ENCODE data around the gene PPP1R14C. TPM values are rescaled to one million over a fixed set of nuclear protein-coding genes. Genes with fewer than 3 reads are reported as not detected.

Gene PPP1R14C
- polyA plus RNA-seq, 1 donor from 2014 or later = 14.0 TPM

DNA sequence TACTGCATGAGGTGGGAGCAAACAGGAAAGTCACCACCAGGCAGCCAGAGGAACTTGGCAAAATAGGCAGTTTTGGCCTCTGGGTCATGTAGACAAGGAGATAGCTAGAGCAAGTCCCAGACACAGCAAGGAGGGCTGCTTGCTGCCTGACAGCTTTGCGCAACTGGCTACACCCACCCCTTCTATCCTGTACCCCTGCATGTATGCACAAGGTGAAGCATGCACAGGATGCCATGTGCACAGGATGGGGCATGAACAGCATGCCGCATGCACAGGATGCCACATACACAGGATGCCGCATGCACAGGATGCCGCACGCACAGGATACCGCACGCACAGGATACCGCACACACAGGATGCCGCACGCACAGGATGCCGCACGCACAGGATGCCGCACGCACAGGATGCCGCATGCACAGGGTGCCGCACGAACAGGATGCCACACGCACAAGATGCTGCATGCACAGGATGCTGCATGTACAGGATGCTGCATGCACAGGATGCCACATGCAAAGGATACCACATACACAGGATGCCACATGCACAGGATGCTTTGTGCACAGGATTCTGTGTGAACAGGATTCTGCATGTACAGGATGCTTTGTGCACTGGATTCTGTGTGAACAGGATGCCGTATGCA, 121.0 kb downstream of the PPP1R14C start:
- Histone ChIP-seq H2AFZ (ENCODE audit: low read depth, low read length) (no peak overlapping the region), H4K20me1 (ENCODE audit: insufficient read depth) (no peaks in the 10 kb centered on the region), H3K36me3 (ENCODE audit: insufficient read depth, low read length) (no peaks in the 10 kb centered on the region), H3K27me3 (ENCODE audit: insufficient read depth, low read depth, low read length) (no peaks in the 10 kb centered on the region), H3K9ac (ENCODE audit: low read length) (no peak overlapping the region), H3F3A (ENCODE audit: insufficient read depth, low read length, poor library complexity, severe bottlenecking) (no peaks in the 10 kb centered on the region), H3K79me2 (replicated peaks; ENCODE audit: insufficient read depth, low read length) (no peaks in the 10 kb centered on the region), H3K4me2 (ENCODE audit: low read length) (no peak overlapping the region), H3K9me2 (ENCODE audit: insufficient read depth, low read length) (no peaks in the 10 kb centered on the region), H3K4me3 (ENCODE audit: low read length) (no peak overlapping the region), H3K27ac (ENCODE audit: low read length) (no peak overlapping the region), H3K9me3 (ENCODE audit: low read length) (no peaks in the 10 kb centered on the region)
- no peak for TF ChIP-seq EP300 (conservative IDR thresholded peaks at IDR 0.05; ENCODE audit: poor library complexity, severe bottlenecking)
- TF ChIP-seq REST (IDR thresholded peaks at IDR 0.05; ENCODE audit: borderline replicate concordance) = no peak
- TF ChIP-seq SMC3 (conservative IDR thresholded peaks at IDR 0.05; ENCODE audit: poor library complexity) = no peak
- no peak for TF ChIP-seq POLR2AphosphoS5 (IDR thresholded peaks at IDR 0.05)
- no peak for TF ChIP-seq RAD21 (conservative IDR thresholded peaks at IDR 0.05)
- TF ChIP-seq TAF1 (IDR thresholded peaks at IDR 0.05; ENCODE audit: low read depth) = no peak
- TF ChIP-seq, protein P1, sequence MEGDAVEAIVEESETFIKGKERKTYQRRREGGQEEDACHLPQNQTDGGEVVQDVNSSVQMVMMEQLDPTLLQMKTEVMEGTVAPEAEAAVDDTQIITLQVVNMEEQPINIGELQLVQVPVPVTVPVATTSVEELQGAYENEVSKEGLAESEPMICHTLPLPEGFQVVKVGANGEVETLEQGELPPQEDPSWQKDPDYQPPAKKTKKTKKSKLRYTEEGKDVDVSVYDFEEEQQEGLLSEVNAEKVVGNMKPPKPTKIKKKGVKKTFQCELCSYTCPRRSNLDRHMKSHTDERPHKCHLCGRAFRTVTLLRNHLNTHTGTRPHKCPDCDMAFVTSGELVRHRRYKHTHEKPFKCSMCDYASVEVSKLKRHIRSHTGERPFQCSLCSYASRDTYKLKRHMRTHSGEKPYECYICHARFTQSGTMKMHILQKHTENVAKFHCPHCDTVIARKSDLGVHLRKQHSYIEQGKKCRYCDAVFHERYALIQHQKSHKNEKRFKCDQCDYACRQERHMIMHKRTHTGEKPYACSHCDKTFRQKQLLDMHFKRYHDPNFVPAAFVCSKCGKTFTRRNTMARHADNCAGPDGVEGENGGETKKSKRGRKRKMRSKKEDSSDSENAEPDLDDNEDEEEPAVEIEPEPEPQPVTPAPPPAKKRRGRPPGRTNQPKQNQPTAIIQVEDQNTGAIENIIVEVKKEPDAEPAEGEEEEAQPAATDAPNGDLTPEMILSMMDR (IDR thresholded peaks at IDR 0.05; ENCODE audit: poor library complexity, severe bottlenecking) = no peak
- TF ChIP-seq MXI1 (conservative IDR thresholded peaks at IDR 0.05; ENCODE audit: poor library complexity, severe bottlenecking) = no peak
- no peak for TF ChIP-seq EZH2 (IDR thresholded peaks at IDR 0.05; ENCODE audit: borderline replicate concordance, insufficient read depth, low read length, poor library complexity, severe bottlenecking)

- Histone ChIP-seq H3F3A (ENCODE audit: insufficient read depth, low read length, poor library complexity, severe bottlenecking) (no peaks in the 10 kb centered on the region), H3K79me2 (replicated peaks; ENCODE audit: insufficient read depth, low read length) (no peaks in the 10 kb centered on the region), H3K4me2 (ENCODE audit: low read length) (no peak overlapping the region), H3K4me3 (ENCODE audit: low read length) (no peak overlapping the region), H3K27me3 (ENCODE audit: insufficient read depth, low read depth, low read length) (no peaks in the 10 kb centered on the region), H3K9me2 (ENCODE audit: insufficient read depth, low read length) (no peaks in the 10 kb centered on the region), H3K27ac (ENCODE audit: low read length) (no peak overlapping the region), H3K9me3 (ENCODE audit: low read length) (no peaks in the 10 kb centered on the region), H3K9ac (ENCODE audit: low read length) (no peak overlapping the region), H4K20me1 (ENCODE audit: insufficient read depth) (no peaks in the 10 kb centered on the region), H3K36me3 (ENCODE audit: insufficient read depth, low read length) (no peaks in the 10 kb centered on the region), H2AFZ (ENCODE audit: low read depth, low read length) (no peak overlapping the region)
- TF ChIP-seq EP300 (conservative IDR thresholded peaks at IDR 0.05; ENCODE audit: poor library complexity, severe bottlenecking) (no peak), POLR2AphosphoS5 (IDR thresholded peaks at IDR 0.05) (no peak), RAD21 (conservative IDR thresholded peaks at IDR 0.05) (no peak), SMC3 (conservative IDR thresholded peaks at IDR 0.05; ENCODE audit: poor library complexity) (no peak)
- TF ChIP-seq, protein P1 (IDR thresholded peaks at IDR 0.05; ENCODE audit: poor library complexity, severe bottlenecking) = no peak
Observed at GRCh38 chr6:150266309-150266708, 123.5 kb downstream of the PPP1R14C start.

Measured in neural cell (in vitro differentiated cells).